Activated CD4-positive, alpha-beta memory T cell treated with anti-CD3 and anti-CD28 coated beads for 36 hours (primary cell): ENCODE data around the gene CPS1. TPM values are rescaled to one million over a fixed set of nuclear protein-coding genes. Genes with fewer than 3 reads are reported as not detected.

Experiments used
- CTCF ChIA-PET: fragments of 350-600 bp; sonication (Branson Sonifier 250); formaldehyde crosslinking; loops from one replicate; lab custom pipeline; 2021; ENCODE audit warnings: antibody characterized with exemption, inconsistent platforms; lab: Charles Lee
- POLR2A ChIA-PET: fragments of 350-600 bp; sonication (Branson Sonifier 250); formaldehyde crosslinking; loops from one replicate; lab custom pipeline; 2021; ENCODE audit warnings: antibody characterized with exemption; lab: Charles Lee
- DNase-seq: peaks from one replicate; pipeline ENCODE4 v3.0.0-alpha.2; 2020
- H3K27ac Mint-ChIP-seq: one replicate; pipeline ENCODE4 v1.8.0; 2021; ENCODE audit warnings: mixed read lengths
- H3K27me3 Mint-ChIP-seq: one replicate; pipeline ENCODE4 v1.8.0; 2021; ENCODE audit warnings: mixed read lengths
- H3K36me3 Mint-ChIP-seq: one replicate; pipeline ENCODE4 v1.8.0; 2021; ENCODE audit warnings: mixed read lengths
- H3K4me1 Mint-ChIP-seq: one replicate; pipeline ENCODE4 v1.8.0; 2021; ENCODE audit warnings: low read depth, mixed read lengths
- H3K4me3 Mint-ChIP-seq: one replicate; pipeline ENCODE4 v1.8.0; 2021; ENCODE audit warnings: mild to moderate bottlenecking, mixed read lengths
- H3K9me3 Mint-ChIP-seq: one replicate; pipeline ENCODE4 v1.8.0; 2021; ENCODE audit warnings: mixed read lengths
- intact Hi-C: fragments of 100-400 bp; cut with micrococcal nuclease; formaldehyde crosslinking; loops from one replicate; pipeline ENCODE4 v1.15.1; 2023
- total RNA-seq, 2 experiments: library from RNA; stranded (reverse); gene quantifications; one replicate each; pipeline ENCODE4 v1.2.3, GENCODE V29; 2021

Gene CPS1
- total RNA-seq, 2 experiments from 2014 or later: 1.7 TPM

GRCh38 chr2:210657874-210658273, 101.5 kb downstream of the CPS1 start:
- Mint-ChIP-seq H3K4me1 (no peaks in the 10 kb centered on the region), H3K27ac (no peak overlapping the region)
- POLR2A ChIA-PET: interaction anchor here (0.6 kb wide), 1 partner anchor 101 kb away, joined by 3 read pairs; the partner anchor contains the start of gene CPS1

DNA sequence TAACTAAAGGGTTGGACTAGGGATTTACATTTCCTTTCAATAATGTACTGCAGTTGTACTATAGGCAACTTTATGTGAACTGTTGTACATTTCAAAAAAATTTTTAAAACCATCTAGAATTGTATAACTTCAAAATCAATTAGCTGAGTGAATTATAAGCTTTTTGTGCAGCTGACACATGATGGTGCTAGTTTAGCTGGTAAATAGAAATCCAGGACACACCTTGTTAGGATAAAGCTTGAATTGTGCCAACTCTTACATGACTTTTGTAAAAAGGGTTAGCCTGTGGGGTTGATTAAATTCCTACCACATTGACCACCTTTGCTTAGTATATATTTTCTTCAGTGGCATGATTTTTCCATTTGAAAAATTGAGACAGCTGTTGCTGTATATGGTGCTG, 104.4 kb downstream of the CPS1 start:
- no peak for DNase-seq
- H3K9me3 Mint-ChIP-seq: peaks cover 7% of the 10 kb centered on the region
- POLR2A ChIA-PET: no interaction called here
- H3K36me3 Mint-ChIP-seq: no peaks in the 10 kb centered on the region
- no peak overlapping the region for H3K4me3 Mint-ChIP-seq
- CTCF ChIA-PET: no interaction called here
- intact Hi-C loops: no loop called here
- H3K27me3 Mint-ChIP-seq: no peaks in the 10 kb centered on the region
- H3K4me1 Mint-ChIP-seq: no peaks in the 10 kb centered on the region
- no peak overlapping the region for H3K27ac Mint-ChIP-seq

More at GRCh38 chr2:210657874-210658273, 101.5 kb downstream of the CPS1 start:
- intact Hi-C loops: no loop called here
- no peaks in the 10 kb centered on the region for H3K36me3 Mint-ChIP-seq
- no peak for DNase-seq
- peaks cover 7% of the 10 kb centered on the region for H3K9me3 Mint-ChIP-seq
- H3K27me3 Mint-ChIP-seq: no peaks in the 10 kb centered on the region
- CTCF ChIA-PET: no interaction called here
- H3K4me3 Mint-ChIP-seq: no peak overlapping the region

DNA sequence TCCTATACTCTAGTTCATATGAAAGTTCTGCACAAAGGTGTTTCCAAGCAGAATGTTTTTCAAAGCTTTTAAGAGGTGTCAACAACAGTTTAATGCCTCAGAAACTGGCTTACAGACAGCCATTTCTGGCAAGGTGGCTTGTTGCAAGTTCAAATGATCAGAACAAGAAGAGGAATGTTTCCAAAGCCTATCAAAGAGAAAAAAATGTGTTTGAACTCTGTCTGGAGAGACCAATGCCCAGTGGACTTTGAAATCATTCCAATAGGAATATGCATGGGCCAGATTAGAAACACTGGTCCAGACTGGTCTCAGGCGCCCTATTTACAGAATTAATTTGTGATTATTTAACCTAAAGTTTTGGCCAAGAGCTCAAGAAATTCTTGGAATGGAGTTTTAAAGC, 106.2 kb downstream of the CPS1 start:
- intact Hi-C loops: no loop called here
- H3K27ac Mint-ChIP-seq: no peak overlapping the region
- no peak for DNase-seq
- H3K4me1 Mint-ChIP-seq: no peaks in the 10 kb centered on the region
- CTCF ChIA-PET: no interaction called here
- no peaks in the 10 kb centered on the region for H3K36me3 Mint-ChIP-seq
- H3K27me3 Mint-ChIP-seq: no peaks in the 10 kb centered on the region
- H3K9me3 Mint-ChIP-seq: peaks cover 9% of the 10 kb centered on the region
- POLR2A ChIA-PET: no interaction called here
- H3K4me3 Mint-ChIP-seq: no peak overlapping the region

DNA sequence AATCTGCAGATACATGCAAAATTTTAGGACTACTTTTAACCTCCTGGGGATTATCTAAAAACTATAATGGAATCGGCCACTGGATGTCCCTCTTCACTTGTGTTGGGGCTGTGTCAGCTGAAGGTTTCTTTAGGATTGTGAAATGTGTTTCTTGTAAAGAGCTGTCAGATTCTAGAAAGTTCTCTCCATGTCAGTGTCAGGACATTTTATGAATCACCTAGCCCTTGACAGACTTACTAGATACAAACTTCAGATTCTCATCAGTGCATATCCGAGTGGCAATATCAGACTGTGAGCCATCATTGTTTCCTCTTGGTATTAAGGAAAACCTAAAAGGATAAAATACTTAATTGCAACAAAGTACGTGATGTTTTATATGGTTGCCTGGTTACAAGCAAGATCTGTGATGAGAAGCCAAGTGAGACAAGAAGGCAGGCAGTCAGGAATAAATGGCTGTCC, 107.3 kb downstream of the CPS1 start:
- Mint-ChIP-seq H3K9me3 (peaks cover 9% of the 10 kb centered on the region), H3K4me1 (no peaks in the 10 kb centered on the region), H3K27me3 (no peaks in the 10 kb centered on the region), H3K27ac (no peak overlapping the region), H3K4me3 (no peak overlapping the region), H3K36me3 (no peaks in the 10 kb centered on the region)
- no peak for DNase-seq
- CTCF ChIA-PET: no interaction called here
- intact Hi-C loops: no loop called here
- POLR2A ChIA-PET: no interaction called here

DNA sequence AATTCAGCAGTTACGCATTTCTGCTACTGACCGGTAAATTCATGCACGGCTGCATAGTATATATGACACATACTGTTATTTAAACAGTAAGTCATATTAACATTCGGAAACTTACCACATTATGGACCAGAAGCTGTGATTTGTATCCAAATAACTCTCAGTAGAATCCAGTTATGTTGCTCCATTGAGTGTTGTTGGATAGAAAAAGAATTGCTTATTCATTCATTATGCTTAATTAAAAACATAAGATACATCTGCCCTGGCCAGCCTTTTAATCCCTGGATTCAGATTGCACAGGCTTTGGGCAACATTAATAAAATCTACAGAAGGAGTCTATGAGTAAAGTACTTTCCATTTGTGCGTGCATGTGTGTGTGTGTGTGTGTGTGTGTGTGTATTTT, 111.3 kb downstream of the CPS1 start:
- no peaks in the 10 kb centered on the region for H3K36me3 Mint-ChIP-seq
- POLR2A ChIA-PET: no interaction called here
- H3K4me3 Mint-ChIP-seq: no peak overlapping the region
- intact Hi-C loops: no loop called here
- no peaks in the 10 kb centered on the region for H3K4me1 Mint-ChIP-seq
- DNase-seq: no peak
- peaks cover 2% of the 10 kb centered on the region for H3K9me3 Mint-ChIP-seq
- no peak overlapping the region for H3K27ac Mint-ChIP-seq
- CTCF ChIA-PET: no interaction called here
- H3K27me3 Mint-ChIP-seq: no peaks in the 10 kb centered on the region

DNA sequence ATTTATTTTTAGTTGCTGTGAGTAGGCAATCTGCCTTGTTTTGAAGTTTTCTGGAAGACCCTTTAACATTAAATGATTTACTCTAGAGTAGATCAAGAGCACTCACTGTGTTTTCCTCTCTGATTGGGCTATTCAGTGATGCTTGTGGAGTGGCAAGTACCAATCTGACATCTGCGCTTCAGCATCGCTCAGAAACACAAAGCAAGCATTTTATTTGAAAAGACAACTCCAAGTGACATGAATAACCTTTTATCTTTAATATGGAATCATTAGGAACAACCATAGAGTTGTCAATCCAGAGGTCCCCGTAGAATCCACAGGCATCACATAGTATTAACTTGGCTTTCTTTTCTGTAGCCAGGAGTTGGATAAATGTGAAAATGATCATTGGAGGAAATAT, 114.7 kb downstream of the CPS1 start:
- no peak overlapping the region for H3K27ac Mint-ChIP-seq
- POLR2A ChIA-PET: no interaction called here

GRCh38 chr2:210673117-210673516, 116.7 kb downstream of the CPS1 start:
- Mint-ChIP-seq H3K4me1 (no peaks in the 10 kb centered on the region), H3K27ac (no peak overlapping the region), H3K9me3 (no peaks in the 10 kb centered on the region), H3K4me3 (no peak overlapping the region), H3K27me3 (no peaks in the 10 kb centered on the region), H3K36me3 (no peaks in the 10 kb centered on the region)
- CTCF ChIA-PET: no interaction called here
- intact Hi-C loops: no loop called here
- POLR2A ChIA-PET: no interaction called here
- DNase-seq: no peak

More for the DNA sequence above, 114.7 kb downstream of the CPS1 start:
- Mint-ChIP-seq H3K4me1 (no peaks in the 10 kb centered on the region), H3K4me3 (no peak overlapping the region), H3K36me3 (no peaks in the 10 kb centered on the region), H3K9me3 (peaks cover 2% of the 10 kb centered on the region), H3K27me3 (no peaks in the 10 kb centered on the region)
- DNase-seq: no peak
- intact Hi-C loops: no loop called here
- CTCF ChIA-PET: interaction anchor here (0.6 kb wide), 1 partner anchor 40 kb away, joined by 3 read pairs; no protein-coding TSS in a partner anchor

GRCh38 chr2:210676067-210676466, 119.7 kb downstream of the CPS1 start:
- intact Hi-C loops: no loop called here
- CTCF ChIA-PET: no interaction called here

DNA sequence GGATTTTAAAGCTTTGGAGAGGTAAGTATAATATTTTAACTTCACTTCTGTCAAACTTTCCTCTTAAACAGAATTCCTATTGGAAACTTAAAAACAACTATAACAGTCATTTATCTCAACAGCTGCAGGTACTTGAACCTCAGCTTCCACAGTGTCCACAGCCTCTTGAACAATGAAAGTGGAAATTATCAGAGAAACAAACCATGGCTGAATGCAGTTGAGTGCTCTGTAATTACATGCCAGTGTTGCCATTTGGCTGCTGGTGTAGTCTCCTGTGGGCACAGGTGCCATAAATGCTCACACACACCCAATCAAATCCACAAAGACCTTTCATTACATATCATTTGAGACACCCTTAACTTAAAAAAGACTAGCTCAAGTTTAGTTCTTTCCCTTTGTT, 125.1 kb downstream of the CPS1 start:
- Mint-ChIP-seq H3K36me3 (no peaks in the 10 kb centered on the region), H3K4me3 (no peak overlapping the region), H3K27me3 (no peaks in the 10 kb centered on the region), H3K4me1 (no peaks in the 10 kb centered on the region), H3K27ac (no peak overlapping the region), H3K9me3 (no peaks in the 10 kb centered on the region)
- no peak for DNase-seq
- intact Hi-C loops: no loop called here
- ChIA-PET POLR2A (no interaction called here), CTCF (no interaction called here)

More at GRCh38 chr2:210676067-210676466, 119.7 kb downstream of the CPS1 start:
- POLR2A ChIA-PET: no interaction called here
- Mint-ChIP-seq H3K4me3 (no peak overlapping the region), H3K9me3 (no peaks in the 10 kb centered on the region), H3K27ac (no peak overlapping the region), H3K4me1 (no peaks in the 10 kb centered on the region), H3K27me3 (no peaks in the 10 kb centered on the region), H3K36me3 (no peaks in the 10 kb centered on the region)
- no peak for DNase-seq

- H3K4me3 Mint-ChIP-seq: no peak overlapping the region
Measured at GRCh38 chr2:210686401-210686800, 130.0 kb downstream of the CPS1 start.

GRCh38 chr2:210687786-210688470, 131.5 kb downstream of the CPS1 start:
- DNase-seq: no peak
- intact Hi-C loops: no loop called here
- Mint-ChIP-seq H3K9me3 (no peaks in the 10 kb centered on the region), H3K4me1 (no peaks in the 10 kb centered on the region), H3K4me3 (no peak overlapping the region), H3K36me3 (no peaks in the 10 kb centered on the region), H3K27ac (no peak overlapping the region), H3K27me3 (no peaks in the 10 kb centered on the region)
- ChIA-PET CTCF (no interaction called here), POLR2A (no interaction called here)

More at GRCh38 chr2:210686401-210686800, 130.0 kb downstream of the CPS1 start:
- Mint-ChIP-seq H3K27ac (no peak overlapping the region), H3K9me3 (no peaks in the 10 kb centered on the region), H3K4me1 (no peaks in the 10 kb centered on the region), H3K27me3 (no peaks in the 10 kb centered on the region), H3K36me3 (no peaks in the 10 kb centered on the region)
- ChIA-PET CTCF (no interaction called here), POLR2A (no interaction called here)
- intact Hi-C loops: no loop called here
- DNase-seq: no peak

- Mint-ChIP-seq H3K4me3 (no peak overlapping the region), H3K27me3 (no peaks in the 10 kb centered on the region), H3K27ac (no peak overlapping the region), H3K36me3 (no peaks in the 10 kb centered on the region), H3K4me1 (no peaks in the 10 kb centered on the region), H3K9me3 (no peaks in the 10 kb centered on the region)
- ChIA-PET CTCF (no interaction called here), POLR2A (no interaction called here)
- intact Hi-C loops: no loop called here
- DNase-seq: no peak
Measured at GRCh38 chr2:210707900-210708299, 151.5 kb downstream of the CPS1 start.

DNA sequence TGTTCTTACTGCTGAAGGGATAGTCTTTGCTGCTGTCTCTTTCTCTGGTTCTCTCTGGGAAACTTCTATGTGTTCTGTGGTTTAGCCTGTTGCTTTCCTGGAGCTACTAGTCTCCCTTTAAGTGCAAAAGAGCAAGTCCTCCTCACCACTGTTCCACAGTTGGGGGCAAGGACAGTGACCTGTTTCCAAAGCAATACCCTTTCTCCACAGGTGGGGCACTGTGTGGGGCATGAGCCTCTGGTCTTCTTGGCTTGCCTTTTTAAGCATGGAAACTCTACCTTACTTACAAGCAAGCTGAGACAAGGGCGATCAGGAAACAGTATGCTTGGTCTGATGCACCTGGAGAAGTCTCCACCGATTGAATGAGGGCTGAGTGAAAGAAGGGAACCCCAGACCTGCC, 156.7 kb downstream of the CPS1 start:
- no peaks in the 10 kb centered on the region for H3K9me3 Mint-ChIP-seq
- no peak overlapping the region for H3K27ac Mint-ChIP-seq
- no peaks in the 10 kb centered on the region for H3K4me1 Mint-ChIP-seq
- DNase-seq: no peak
- H3K27me3 Mint-ChIP-seq: no peaks in the 10 kb centered on the region
- POLR2A ChIA-PET: no interaction called here
- no peaks in the 10 kb centered on the region for H3K36me3 Mint-ChIP-seq
- CTCF ChIA-PET: no interaction called here
- no peak overlapping the region for H3K4me3 Mint-ChIP-seq
- intact Hi-C loops: no loop called here
